SK-N-SH (cell line): ENCODE results near the gene LRRC26. TPM values are rescaled to one million over a fixed set of nuclear protein-coding genes. Genes with fewer than 3 reads are reported as not detected.

Source experiments
- CTCF ChIA-PET: fragments of 300-600, 350-600 bp; formaldehyde crosslinking; extraction: SDS; loops from one replicate; lab custom pipeline; 2021; lab: Yijun Ruan, JAX
- POLR2A ChIA-PET: fragments of 350-600 bp; sonication (Branson Sonifier 250); formaldehyde crosslinking; extraction: SDS; loops from one replicate; lab custom pipeline; 2020; ENCODE audit warnings: antibody characterized with exemption, inconsistent platforms; lab: Yijun Ruan, JAX
- DNase-seq: peaks from one replicate; pipeline ENCODE4 v3.0.0; 2012
- H2AFZ ChIP-seq: fragments of 200-600 bp; sonication (generic); 2 replicates; pipeline ENCODE4 v1.8.1; 2016; ENCODE audit warnings: antibody characterized with exemption, mild to moderate bottlenecking, low read depth
- H3F3A ChIP-seq: fragments of 200-600 bp; sonication (generic); replicated peaks from 2 replicates; pipeline ENCODE3; 2016; ENCODE audit warnings: antibody characterized with exemption, mild to moderate bottlenecking; ENCODE audit not compliant: insufficient read depth
- H3K27ac ChIP-seq, 2 experiments: fragments of 200-500 bp in 1 of 2; fragments of 200-600 bp in 1 of 2; sonication (Bioruptor generic) in 1 of 2; sonication (generic), shearing (Covaris generic) in 1 of 2; 2 replicates each; pipeline versions ENCODE4 v1.5.1 to v1.6.1; 2014 to 2016; ENCODE audit warnings: low read depth in 2 of 2, inconsistent platforms in 1 of 2, low read length in 1 of 2, mild to moderate bottlenecking in 1 of 2, mixed read lengths in 1 of 2
- H3K27me3 ChIP-seq: fragments of 200-600 bp; sonication (generic), shearing (Covaris generic); 2 replicates; pipeline ENCODE4 v1.6.1; 2016; ENCODE audit warnings: mixed run types; ENCODE audit not compliant: insufficient read depth
- H3K36me3 ChIP-seq, 2 experiments: fragments of 200-500 bp in 1 of 2; fragments of 200-600 bp in 1 of 2; sonication (Bioruptor generic) in 1 of 2; sonication (generic) in 1 of 2; replicated peaks in 1 of 2; 2 replicates each; pipeline versions ENCODE3 to v1.5.1; 2014 to 2016; ENCODE audit warnings: low read length in 1 of 2, mild to moderate bottlenecking in 1 of 2; ENCODE audit not compliant: insufficient read depth in 2 of 2, control insufficient read depth in 1 of 2
- H3K4me1 ChIP-seq, 2 experiments: fragments of 200-500 bp in 1 of 2; fragments of 200-600 bp in 1 of 2; sonication (Bioruptor generic) in 1 of 2; sonication (generic), shearing (Covaris generic) in 1 of 2; 2 replicates each; pipeline versions ENCODE4 v1.5.1 to v1.6.1; 2014 to 2016; ENCODE audit warnings: low read depth in 1 of 2, low read length in 1 of 2, mixed run types in 1 of 2; ENCODE audit not compliant: insufficient read depth in 2 of 2, control insufficient read depth in 1 of 2
- H3K4me2 ChIP-seq: fragments of 200-600 bp; sonication (generic), shearing (Covaris generic); 2 replicates; pipeline ENCODE4 v1.6.1; 2017; ENCODE audit warnings: mixed run types
- H3K4me3 ChIP-seq, 2 experiments: fragments of 200-500 bp in 1 of 2; fragments of 200-600 bp in 1 of 2; sonication (Bioruptor generic) in 1 of 2; sonication (generic), shearing (Covaris generic) in 1 of 2; 2 replicates each; pipeline versions ENCODE4 v1.5.1 to v1.8.1; 2014 to 2016; ENCODE audit warnings: low read depth in 2 of 2, inconsistent platforms in 1 of 2, low read length in 1 of 2, mild to moderate bottlenecking in 1 of 2, mixed read lengths in 1 of 2, moderate library complexity in 1 of 2
- H3K79me2 ChIP-seq: fragments of 200-600 bp; sonication (generic); 2 replicates; pipeline ENCODE4 v1.8.1; 2017; ENCODE audit warnings: mild to moderate bottlenecking; ENCODE audit not compliant: insufficient read depth
- H3K9ac ChIP-seq: fragments of 200-600 bp; sonication (generic); 2 replicates; pipeline ENCODE4 v1.6.1; 2017; ENCODE audit warnings: mixed run types
- H3K9me2 ChIP-seq: fragments of 200-600 bp; sonication (generic); 2 replicates; pipeline ENCODE4 v1.6.1; 2017; ENCODE audit warnings: mixed run types
- H3K9me3 ChIP-seq: fragments of 200-600 bp; sonication (generic); 2 replicates; pipeline ENCODE4 v1.6.1; 2017; ENCODE audit warnings: mixed run types, mild to moderate bottlenecking, moderate library complexity
- H4K20me1 ChIP-seq: fragments of 200-600 bp; sonication (generic); 2 replicates; pipeline ENCODE4 v1.6.1; 2017; ENCODE audit warnings: mild to moderate bottlenecking, mixed run types; ENCODE audit not compliant: insufficient read depth
- CHD2 ChIP-seq: fragments of 150-350 bp; IDR thresholded peaks from 2 replicates; pipeline ENCODE4 v1.6.1; 2018; ENCODE audit warnings: low read length; ENCODE audit not compliant: partially characterized antibody
- CTCF ChIP-seq: fragments of 200-600 bp; sonication (generic); IDR thresholded peaks from 2 replicates; pipeline ENCODE4 v1.6.1; 2017; ENCODE audit warnings: antibody characterized with exemption, mild to moderate bottlenecking, moderate library complexity
- ELF1 ChIP-seq: IDR thresholded peaks from 2 replicates; pipeline ENCODE4 v1.4.0; 2012
- EP300 ChIP-seq, 2 experiments: IDR thresholded peaks; 2 replicates each; pipeline versions ENCODE4 v1.4.0 to v1.6.1; 2012; ENCODE audit warnings: borderline replicate concordance in 1 of 2, low read depth in 1 of 2, low read length in 1 of 2
- FOSL2 ChIP-seq: IDR thresholded peaks from 2 replicates; pipeline ENCODE4 v1.4.0; 2012; ENCODE audit warnings: low read depth, mild to moderate bottlenecking, moderate library complexity, borderline replicate concordance
- FOXJ3 ChIP-seq: sonication (generic); formaldehyde crosslinking; IDR thresholded peaks from 2 replicates; pipeline ENCODE4 v1.5.1; 2020; ENCODE audit warnings: mild to moderate bottlenecking, missing genetic modification reagents
- FOXM1 ChIP-seq: IDR thresholded peaks from 2 replicates; pipeline ENCODE4 v1.4.0; 2012; ENCODE audit warnings: low read depth, mild to moderate bottlenecking
- GABPA ChIP-seq: IDR thresholded peaks from 2 replicates; pipeline ENCODE4 v1.4.0; 2012; ENCODE audit warnings: low read depth, mild to moderate bottlenecking
- IRF3 ChIP-seq: fragments of 150-350 bp; IDR thresholded peaks from 2 replicates; pipeline ENCODE4 v1.6.1; 2016; ENCODE audit warnings: mild to moderate bottlenecking, low read depth, low read length
- MAX ChIP-seq: IDR thresholded peaks from 2 replicates; pipeline ENCODE4 v1.4.0; 2012; ENCODE audit warnings: low read depth
- NFIC ChIP-seq: IDR thresholded peaks from 2 replicates; pipeline ENCODE4 v1.4.0; 2012; ENCODE audit warnings: borderline replicate concordance
- NRF1 ChIP-seq: IDR thresholded peaks from 2 replicates; pipeline ENCODE4 v1.6.1; 2012; ENCODE audit warnings: low read depth, mild to moderate bottlenecking, low read length
- PBX3 ChIP-seq: IDR thresholded peaks from 2 replicates; pipeline ENCODE4; 2012
- POLR2AphosphoS5 ChIP-seq: IDR thresholded peaks from 2 replicates; pipeline ENCODE4 v1.6.1; 2012; ENCODE audit warnings: low read depth, low read length
- RAD21 ChIP-seq: IDR thresholded peaks from 2 replicates; pipeline ENCODE4 v1.6.1; 2012; ENCODE audit warnings: mild to moderate bottlenecking, low read length
- RCOR1 ChIP-seq: fragments of 150-350 bp; IDR thresholded peaks from 2 replicates; pipeline ENCODE4 v1.6.1; 2017; ENCODE audit warnings: antibody characterized with exemption, low read length
- RFX5 ChIP-seq: IDR thresholded peaks from 2 replicates; pipeline ENCODE4 v1.6.1; 2012; ENCODE audit warnings: mild to moderate bottlenecking, improper control_type of control experiment, low read length
- RXRA ChIP-seq: IDR thresholded peaks from 2 replicates; pipeline ENCODE4 v1.4.0; 2012; ENCODE audit warnings: low read depth, mild to moderate bottlenecking, borderline replicate concordance
- TAF1 ChIP-seq: IDR thresholded peaks from 2 replicates; pipeline ENCODE4 v1.6.1; 2012; ENCODE audit warnings: low read depth, mild to moderate bottlenecking, low read length, moderate library complexity, borderline replicate concordance
- TCF12 ChIP-seq: IDR thresholded peaks from 2 replicates; pipeline ENCODE4 v1.4.0; 2012
- USF2 ChIP-seq: fragments of 150-350 bp; IDR thresholded peaks from 2 replicates; pipeline ENCODE4 v1.6.1; 2017; ENCODE audit warnings: antibody characterized with exemption, low read length, low read depth, borderline replicate concordance
- YY1 ChIP-seq: IDR thresholded peaks from 2 replicates; pipeline ENCODE4 v1.4.0; 2012; ENCODE audit warnings: low read depth, mild to moderate bottlenecking
- WGBS: methylation state at CpG from one replicate; pipeline ENCODE4 v1.1.6; 2017; ENCODE audit warnings: low lambda C conversion rate; 5-methylcytosine and 5-hydroxymethylcytosine counted together
- polyA plus RNA-seq, 3 experiments: library from polyadenylated mRNA; depleted of rRNA; stranded (reverse); fragments of >200 nt; gene quantifications; 2 replicates each; pipeline ENCODE4 v1.2.3, GENCODE V29; 2012

LRRC26 gene
- polyA plus RNA-seq, 1 of the 3 experiments (the other 2 are of a cell fraction) = not detected

GRCh38 chr9:137175345-137175961, 5.6 kb upstream of the LRRC26 start (continued):
- TF ChIP-seq PBX3 (no peak), ELF1 (no peak), USF2 (no peak), RAD21 (no peak), TCF12 (no peak), RXRA (no peak), CTCF (no peak), RFX5 (no peak), NFIC (no peak), YY1 (no peak), NRF1 (no peak), RCOR1 (no peak)

GRCh38 chr9:137174722-137175293, 5.0 kb upstream of the LRRC26 start:
- peaks cover 0 to 19% of the 10 kb centered on the region in 2 experiments; a peak in 1 of 4 replicates for H3K4me1 ChIP-seq
- H3K9ac ChIP-seq = no peak overlapping the region
- DNase-seq = no peak
- H3F3A ChIP-seq = no peaks in the 10 kb centered on the region
- WGBS = 97% methylated on average over 13 of the region's 34 CpGs
- ChIA-PET POLR2A (no interaction called here), CTCF (interaction anchor here (0.6 to 5.0 kb wide), 4 partner anchors 13 to 88 kb away, joined by 3 to 24 read pairs (median 7); partner anchors contain the start of genes ANAPC2, MAN1B1 and SSNA1)
- H3K27ac ChIP-seq = no peak overlapping the region
- no peaks in the 10 kb centered on the region for H3K79me2 ChIP-seq
- 0 out of 2 replicates have a peak, but pooled peaks cover 8% of the 10 kb centered on the region for H3K27me3 ChIP-seq
- H3K36me3 ChIP-seq = peaks cover 0 to 13% of the 10 kb centered on the region in 2 experiments
- H2AFZ ChIP-seq = no peak overlapping the region
- no peak overlapping the region for H3K4me3 ChIP-seq
- no peaks in the 10 kb centered on the region for H4K20me1 ChIP-seq
- no peaks in the 10 kb centered on the region for H3K9me3 ChIP-seq
- no peaks in the 10 kb centered on the region for H3K9me2 ChIP-seq
- H3K4me2 ChIP-seq = no peak overlapping the region
- no peak for TF ChIP-seq FOXJ3 (CRISPR knock-in tag)
- no peak for TF ChIP-seq TCF12
- no peak for TF ChIP-seq GABPA
- no peak for TF ChIP-seq RFX5
- TF ChIP-seq TAF1 = no peak
- TF ChIP-seq IRF3 = no peak
- TF ChIP-seq YY1 = no peak
- no peak for TF ChIP-seq FOXM1
- TF ChIP-seq CHD2 = no peak
- TF ChIP-seq EP300 (IDR thresholded peaks at IDR 0.05; ENCODE audit: borderline replicate concordance in 1 of 2, low read depth in 1 of 2, low read length in 1 of 2) = no peak
- no peak for TF ChIP-seq POLR2AphosphoS5
- TF ChIP-seq RAD21 = no peak
- TF ChIP-seq MAX = no peak
- TF ChIP-seq FOSL2 = no peak
- TF ChIP-seq, all 33 proteins: peak for 0
